Activated naive CD8-positive, alpha-beta T cell treated with anti-CD3 and anti-CD28 coated beads for 36 hours (primary cell): ENCODE data around the gene UAP1L1. TPM values are rescaled to one million over a fixed set of nuclear protein-coding genes. Genes with fewer than 3 reads are reported as not detected.
"Not testable (repeated sequence)": the region's sequence is repeated elsewhere in the genome, so short reads cannot be mapped to it uniquely, and the experiment has no call there.

Experiments
- DNase-seq: peaks from one replicate; pipeline ENCODE4 v3.0.0; 2021
- H3K27ac Mint-ChIP-seq: one replicate; pipeline ENCODE4 v1.8.0; 2022; ENCODE audit warnings: mild to moderate bottlenecking, moderate library complexity, mixed read lengths
- H3K27me3 Mint-ChIP-seq: one replicate; pipeline ENCODE4 v1.8.0; 2022; ENCODE audit warnings: mild to moderate bottlenecking, mixed read lengths
- H3K36me3 Mint-ChIP-seq: one replicate; pipeline ENCODE4 v1.8.0; 2021; ENCODE audit warnings: mild to moderate bottlenecking, mixed read lengths
- H3K4me1 Mint-ChIP-seq: one replicate; pipeline ENCODE4 v1.8.0; 2021; ENCODE audit warnings: mixed read lengths
- H3K4me3 Mint-ChIP-seq: one replicate; pipeline ENCODE4 v1.8.0; 2022; ENCODE audit warnings: mild to moderate bottlenecking, moderate library complexity, mixed read lengths
- H3K9me3 Mint-ChIP-seq: one replicate; pipeline ENCODE4 v1.8.0; 2022; ENCODE audit warnings: mixed read lengths
- total RNA-seq, 2 experiments: library from RNA; stranded (reverse); gene quantifications; one replicate each; pipeline ENCODE4 v1.2.3, GENCODE V29; 2021

The UAP1L1 gene, protein sequence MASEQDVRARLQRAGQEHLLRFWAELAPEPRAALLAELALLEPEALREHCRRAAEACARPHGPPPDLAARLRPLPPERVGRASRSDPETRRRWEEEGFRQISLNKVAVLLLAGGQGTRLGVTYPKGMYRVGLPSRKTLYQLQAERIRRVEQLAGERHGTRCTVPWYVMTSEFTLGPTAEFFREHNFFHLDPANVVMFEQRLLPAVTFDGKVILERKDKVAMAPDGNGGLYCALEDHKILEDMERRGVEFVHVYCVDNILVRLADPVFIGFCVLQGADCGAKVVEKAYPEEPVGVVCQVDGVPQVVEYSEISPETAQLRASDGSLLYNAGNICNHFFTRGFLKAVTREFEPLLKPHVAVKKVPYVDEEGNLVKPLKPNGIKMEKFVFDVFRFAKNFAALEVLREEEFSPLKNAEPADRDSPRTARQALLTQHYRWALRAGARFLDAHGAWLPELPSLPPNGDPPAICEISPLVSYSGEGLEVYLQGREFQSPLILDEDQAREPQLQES
- 10 to 100 TPM; 22.9 to 23.5 TPM for total RNA-seq

- peak within 1 kb of the TSS; percentile 51 for H3K27ac Mint-ChIP-seq
- H3K27me3 Mint-ChIP-seq = no peaks in the 10 kb centered on the region
- H3K4me3 Mint-ChIP-seq = peak within 1 kb of the TSS; percentile 75
- H3K4me1 Mint-ChIP-seq = peaks cover 2% of the 10 kb centered on the region
- peak; percentile 66 for DNase-seq
- H3K36me3 Mint-ChIP-seq = peaks cover 4% of the 10 kb centered on the region
- H3K9me3 Mint-ChIP-seq = no peaks in the 10 kb centered on the region
Observed at GRCh38 chr9:137077010-137077747, at the start of gene UAP1L1. TSS of gene UAP1L1 (plus strand) at chr9:137077517. CDS start at chr9:137077533, 16 bp downstream.

GRCh38 chr9:137028263-137029057, 48.9 kb upstream of the UAP1L1 start:
- Mint-ChIP-seq H3K4me1 (peaks cover 28% of the 10 kb centered on the region), H3K9me3 (no peaks in the 10 kb centered on the region), H3K4me3 (peak overlapping the region; percentile 53), H3K27me3 (no peaks in the 10 kb centered on the region), H3K36me3 (no peaks in the 10 kb centered on the region), H3K27ac (no peak overlapping the region)
- DNase-seq = peak; percentile 79

GRCh38 chr9:137029058-137029936, 48.0 kb upstream of the UAP1L1 start:
- no peak overlapping the region for H3K27ac Mint-ChIP-seq
- H3K36me3 Mint-ChIP-seq = no peaks in the 10 kb centered on the region
- peak; percentile 70 for DNase-seq
- H3K4me3 Mint-ChIP-seq = peak overlapping the region; percentile 53
- H3K27me3 Mint-ChIP-seq = no peaks in the 10 kb centered on the region
- H3K9me3 Mint-ChIP-seq = no peaks in the 10 kb centered on the region
- H3K4me1 Mint-ChIP-seq = peaks cover 32% of the 10 kb centered on the region

DNA sequence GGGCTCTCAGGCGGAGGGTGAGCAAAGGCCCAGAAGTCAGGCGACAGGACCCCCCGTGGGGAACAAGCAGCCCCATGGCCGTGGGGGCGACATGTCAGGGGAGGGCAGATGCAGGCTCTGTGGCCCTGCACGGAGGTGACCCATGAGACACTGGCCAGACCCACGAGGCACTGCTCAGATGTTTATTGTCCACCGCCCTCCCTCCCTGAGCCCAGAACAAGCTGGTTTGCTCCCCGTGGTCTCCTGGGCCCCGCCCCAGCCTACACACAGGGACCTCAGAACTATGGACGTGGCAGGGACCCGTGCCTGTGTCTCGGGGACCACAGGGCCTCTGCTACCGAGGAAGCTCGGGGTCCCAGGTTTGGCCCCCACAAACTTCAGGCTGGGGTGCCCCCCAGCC, 47.3 kb upstream of the UAP1L1 start:
- Mint-ChIP-seq H3K4me3 (no peak overlapping the region), H3K27me3 (no peaks in the 10 kb centered on the region), H3K27ac (no peak overlapping the region), H3K36me3 (no peaks in the 10 kb centered on the region), H3K9me3 (no peaks in the 10 kb centered on the region), H3K4me1 (peaks cover 39% of the 10 kb centered on the region)
- no peak for DNase-seq

- H3K9me3 Mint-ChIP-seq = no peaks in the 10 kb centered on the region
- DNase-seq = peak; percentile 47
- no peak overlapping the region for H3K27ac Mint-ChIP-seq
- no peak overlapping the region for H3K4me3 Mint-ChIP-seq
- H3K27me3 Mint-ChIP-seq = no peaks in the 10 kb centered on the region
- peaks cover 40% of the 10 kb centered on the region for H3K4me1 Mint-ChIP-seq
- no peaks in the 10 kb centered on the region for H3K36me3 Mint-ChIP-seq
Observed at GRCh38 chr9:137030538-137031527, 46.5 kb upstream of the UAP1L1 start.

GRCh38 chr9:137031904-137032640, 45.2 kb upstream of the UAP1L1 start, which contains the start of gene FUT7:
TSS of gene FUT7 (minus strand) at chr9:137032088. CDS start at chr9:137031991, 97 bp downstream.
- Mint-ChIP-seq H3K4me3 (no peak within 1 kb of the TSS), H3K9me3 (no peaks in the 10 kb centered on the region), H3K27ac (no peak within 1 kb of the TSS), H3K27me3 (no peaks in the 10 kb centered on the region), H3K4me1 (peaks cover 37% of the 10 kb centered on the region), H3K36me3 (no peaks in the 10 kb centered on the region)
- DNase-seq = no peak

GRCh38 chr9:137032858-137033257, 44.5 kb upstream of the UAP1L1 start:
- Mint-ChIP-seq H3K27ac (no peak overlapping the region), H3K4me3 (no peak overlapping the region), H3K27me3 (no peaks in the 10 kb centered on the region), H3K4me1 (peaks cover 35% of the 10 kb centered on the region), H3K9me3 (no peaks in the 10 kb centered on the region), H3K36me3 (no peaks in the 10 kb centered on the region)
- no peak for DNase-seq

DNA sequence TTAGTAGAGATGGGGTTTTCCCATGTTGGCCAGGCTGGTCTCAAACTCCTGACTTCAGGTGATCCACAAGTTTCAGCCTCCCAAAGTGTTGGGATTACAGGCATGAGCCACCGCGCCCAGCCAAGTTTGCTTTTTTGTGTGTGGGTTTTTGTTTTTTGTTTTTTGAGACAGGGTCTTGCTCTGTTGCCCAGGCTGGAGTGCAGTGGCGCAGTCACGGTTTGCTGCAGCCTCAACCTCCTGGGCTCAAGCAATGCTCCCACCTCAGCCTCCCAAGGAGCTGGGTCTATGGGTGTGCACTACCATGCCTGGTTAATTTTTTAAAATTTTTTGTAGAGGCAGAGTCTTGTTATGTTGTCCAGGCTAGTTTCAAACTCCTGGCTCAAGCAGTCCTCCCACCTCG, 43.8 kb upstream of the UAP1L1 start:
- H3K4me1 Mint-ChIP-seq = peaks cover 35% of the 10 kb centered on the region
- H3K27ac Mint-ChIP-seq, H3K36me3 Mint-ChIP-seq, H3K4me3 Mint-ChIP-seq, H3K27me3 Mint-ChIP-seq, H3K9me3 Mint-ChIP-seq, DNase-seq: not testable (repeated sequence)

GRCh38 chr9:137034039-137034708, 43.1 kb upstream of the UAP1L1 start:
- peak overlapping the region; percentile 46 for H3K27ac Mint-ChIP-seq
- no peaks in the 10 kb centered on the region for H3K9me3 Mint-ChIP-seq
- peak overlapping the region; percentile 52 for H3K4me3 Mint-ChIP-seq
- peaks cover 31% of the 10 kb centered on the region for H3K4me1 Mint-ChIP-seq
- H3K36me3 Mint-ChIP-seq = no peaks in the 10 kb centered on the region
- H3K27me3 Mint-ChIP-seq = no peaks in the 10 kb centered on the region
- DNase-seq = no peak

- Mint-ChIP-seq H3K36me3 (no peaks in the 10 kb centered on the region), H3K9me3 (no peaks in the 10 kb centered on the region)
Observed at GRCh38 chr9:137034709-137035506, 42.4 kb upstream of the UAP1L1 start.

GRCh38 chr9:137035507-137035834, 41.8 kb upstream of the UAP1L1 start:
- Mint-ChIP-seq H3K9me3 (no peaks in the 10 kb centered on the region), H3K36me3 (no peaks in the 10 kb centered on the region), H3K4me1 (peaks cover 21% of the 10 kb centered on the region), H3K27me3 (no peaks in the 10 kb centered on the region), H3K27ac (no peak overlapping the region), H3K4me3 (no peak overlapping the region)
- DNase-seq = no peak

More at GRCh38 chr9:137034709-137035506, 42.4 kb upstream of the UAP1L1 start:
- peak overlapping the region; percentile 52 for H3K4me3 Mint-ChIP-seq
- H3K27me3 Mint-ChIP-seq = no peaks in the 10 kb centered on the region
- peak; percentile 88 for DNase-seq
- H3K4me1 Mint-ChIP-seq = peaks cover 25% of the 10 kb centered on the region
- H3K27ac Mint-ChIP-seq = peak overlapping the region; percentile 46

- no peaks in the 10 kb centered on the region for H3K27me3 Mint-ChIP-seq
- no peak overlapping the region for H3K27ac Mint-ChIP-seq
- no peaks in the 10 kb centered on the region for H3K36me3 Mint-ChIP-seq
- peaks cover 16% of the 10 kb centered on the region for H3K4me1 Mint-ChIP-seq
- no peaks in the 10 kb centered on the region for H3K9me3 Mint-ChIP-seq
- DNase-seq = no peak
- no peak overlapping the region for H3K4me3 Mint-ChIP-seq
Observed at GRCh38 chr9:137035937-137036336, 41.4 kb upstream of the UAP1L1 start.
